Activated T-cell treated with anti-CD3 and anti-CD28 coated beads, Interleukin-2, amount 50 U/mL, for 24 hours (primary cell): ENCODE data around the gene ARL15.
A peak's percentile ranks its signal among the peaks of the same experiment; 100 is the strongest.
"Not testable (repeated sequence)": the region's sequence is repeated elsewhere in the genome, so short reads cannot be mapped to it uniquely, and the experiment has no call there.

Experiments
- DNase-seq: peaks from one replicate; pipeline ENCODE4 v3.0.0-alpha.2; 2020
- H3K27ac Mint-ChIP-seq: 2 replicates; pipeline ENCODE4 v1.8.0; 2020; ENCODE audit warnings: mild to moderate bottlenecking, mixed read lengths
- H3K27me3 Mint-ChIP-seq: 2 replicates; pipeline ENCODE4 v1.8.0; 2020; ENCODE audit warnings: mixed read lengths
- H3K36me3 Mint-ChIP-seq: 2 replicates; pipeline ENCODE4 v1.8.0; 2020; ENCODE audit warnings: low read depth, mixed read lengths
- H3K4me1 Mint-ChIP-seq: 2 replicates; pipeline ENCODE4 v1.8.0; 2020; ENCODE audit warnings: low read depth, mixed read lengths
- H3K4me3 Mint-ChIP-seq: 2 replicates; pipeline ENCODE4 v1.8.0; 2020; ENCODE audit warnings: mild to moderate bottlenecking, moderate library complexity, mixed read lengths
- H3K9me3 Mint-ChIP-seq: 2 replicates; pipeline ENCODE4 v1.8.0; 2020; ENCODE audit warnings: mixed read lengths

ARL15 gene

GRCh38 chr5:54310433-54311175 lies at the start of gene ARL15:
ARL15 (minus strand) TSS chr5:54310573.
- Mint-ChIP-seq H3K4me3 (peak within 1 kb of the TSS; percentile 95), H3K36me3 (peaks cover 14% of the 10 kb centered on the region), H3K4me1 (peaks cover 36% of the 10 kb centered on the region), H3K9me3 (no peaks in the 10 kb centered on the region), H3K27ac (peak within 1 kb of the TSS; percentile 95), H3K27me3 (peaks cover 6% of the 10 kb centered on the region)
- peak; percentile 96 for DNase-seq

GRCh38 chr5:54360089-54360488 lies 49.7 kb upstream of the ARL15 start:
- DNase-seq: no peak
- H3K4me3 Mint-ChIP-seq: no peak overlapping the region
- no peak overlapping the region for H3K27ac Mint-ChIP-seq
- H3K27me3 Mint-ChIP-seq: peaks cover 33% of the 10 kb centered on the region
- no peaks in the 10 kb centered on the region for H3K36me3 Mint-ChIP-seq
- no peaks in the 10 kb centered on the region for H3K4me1 Mint-ChIP-seq
- H3K9me3 Mint-ChIP-seq: peaks cover 5% of the 10 kb centered on the region

DNA sequence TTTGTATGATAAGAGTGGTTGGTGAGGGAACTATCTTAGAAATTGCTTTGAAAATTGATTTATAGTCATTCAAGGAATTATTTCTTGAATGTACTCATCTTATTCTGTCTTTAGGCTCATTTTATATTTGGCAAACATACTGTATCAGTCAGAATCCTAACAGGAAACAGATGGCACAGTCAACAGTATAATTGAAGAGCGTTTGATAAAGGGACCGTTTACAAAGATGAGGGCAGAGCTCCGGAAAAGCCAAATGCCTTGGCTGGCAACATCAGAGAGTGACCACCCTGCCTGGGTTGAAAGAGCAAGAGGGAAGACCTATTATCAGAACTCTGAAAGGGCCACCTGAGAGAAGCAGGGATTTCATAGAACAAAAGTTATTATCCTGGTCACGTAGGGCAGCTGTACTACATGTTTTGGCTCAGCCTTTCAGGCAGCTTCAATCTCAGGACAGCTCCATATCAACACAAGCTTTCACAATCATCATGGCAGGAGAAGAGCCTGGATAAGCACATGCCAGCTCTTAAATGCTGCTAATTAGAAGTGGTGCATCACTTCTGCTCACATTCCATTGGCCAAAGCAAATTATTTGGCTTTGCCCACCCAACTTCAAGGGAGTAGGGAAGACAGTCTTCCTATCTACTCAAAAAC lies 47.2 kb upstream of the ARL15 start:
- Mint-ChIP-seq H3K27ac (no peak overlapping the region), H3K9me3 (peaks cover 15% of the 10 kb centered on the region), H3K36me3 (peaks cover 2% of the 10 kb centered on the region), H3K27me3 (peaks cover 23% of the 10 kb centered on the region), H3K4me3 (no peak overlapping the region), H3K4me1 (no peaks in the 10 kb centered on the region)
- no peak for DNase-seq

DNA sequence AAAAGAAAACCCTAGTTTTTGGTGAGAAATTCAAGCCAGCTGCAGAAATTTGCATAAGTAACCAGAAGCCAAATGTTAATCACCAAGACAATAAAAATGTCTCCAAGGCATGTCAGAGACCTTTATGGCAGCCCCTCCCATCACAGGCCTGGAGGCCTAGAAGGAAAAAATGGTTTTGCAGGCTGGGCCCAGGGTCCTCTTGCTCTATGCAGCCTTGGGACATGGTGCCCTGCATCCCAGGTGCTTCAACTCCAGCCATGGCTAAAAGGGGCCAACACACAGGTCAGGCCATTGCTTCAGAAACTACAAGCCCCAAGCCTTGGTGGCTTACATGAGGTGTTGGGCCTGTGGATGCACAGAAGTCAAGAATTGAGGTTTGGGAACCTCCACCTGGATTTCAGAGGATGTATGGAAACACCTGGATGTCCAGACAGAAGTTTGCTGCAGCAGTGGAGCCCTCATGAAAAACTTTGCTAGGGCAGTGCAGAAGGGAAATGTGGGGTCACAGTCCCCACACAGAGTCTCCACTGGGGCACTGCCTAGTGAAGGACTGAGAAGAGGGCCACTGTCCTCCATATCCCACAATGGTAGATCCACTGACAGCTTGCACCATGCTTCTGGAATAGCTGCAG lies 43.7 kb upstream of the ARL15 start:
- not testable (repeated sequence) for H3K4me3 Mint-ChIP-seq, H3K27ac Mint-ChIP-seq, H3K4me1 Mint-ChIP-seq, DNase-seq, H3K36me3 Mint-ChIP-seq
- Mint-ChIP-seq H3K27me3 (peaks cover 17% of the 10 kb centered on the region), H3K9me3 (peaks cover 17% of the 10 kb centered on the region)

DNA sequence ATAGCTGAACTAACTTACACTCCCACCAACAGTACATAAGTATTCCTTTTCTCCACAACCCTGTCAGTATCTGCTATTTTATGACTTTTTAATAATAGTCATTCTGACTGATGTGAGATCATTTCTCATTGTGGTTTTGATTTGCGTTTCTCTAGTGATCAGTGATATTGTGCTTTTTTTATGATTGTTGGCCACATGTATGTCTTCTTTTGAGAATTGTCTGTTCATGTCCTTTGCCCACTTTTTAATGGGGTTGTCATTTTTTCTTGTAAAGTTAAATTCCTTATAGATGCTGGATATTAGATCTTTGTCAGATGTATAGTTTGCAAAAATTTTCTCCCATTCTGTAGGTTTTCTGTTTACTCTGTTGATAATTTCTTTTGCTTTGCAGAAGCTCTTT lies 42.2 kb upstream of the ARL15 start:
- peaks cover 17% of the 10 kb centered on the region for H3K9me3 Mint-ChIP-seq
- H3K36me3 Mint-ChIP-seq, H3K27ac Mint-ChIP-seq, DNase-seq, H3K4me3 Mint-ChIP-seq, H3K4me1 Mint-ChIP-seq: not testable (repeated sequence)
- H3K27me3 Mint-ChIP-seq: peaks cover 12% of the 10 kb centered on the region

GRCh38 chr5:54347221-54347865 lies 37.0 kb upstream of the ARL15 start:
- Mint-ChIP-seq H3K27ac (no peak overlapping the region), H3K9me3 (peaks cover 7% of the 10 kb centered on the region), H3K27me3 (peaks cover under 1% of the 10 kb centered on the region), H3K4me3 (no peak overlapping the region), H3K36me3 (no peaks in the 10 kb centered on the region), H3K4me1 (no peaks in the 10 kb centered on the region)
- no peak for DNase-seq

GRCh38 chr5:54344653-54345052 lies 34.3 kb upstream of the ARL15 start:
- no peaks in the 10 kb centered on the region for H3K36me3 Mint-ChIP-seq
- DNase-seq: no peak
- peaks cover 7% of the 10 kb centered on the region for H3K9me3 Mint-ChIP-seq
- no peaks in the 10 kb centered on the region for H3K4me1 Mint-ChIP-seq
- no peak overlapping the region for H3K4me3 Mint-ChIP-seq
- no peaks in the 10 kb centered on the region for H3K27me3 Mint-ChIP-seq
- no peak overlapping the region for H3K27ac Mint-ChIP-seq

DNA sequence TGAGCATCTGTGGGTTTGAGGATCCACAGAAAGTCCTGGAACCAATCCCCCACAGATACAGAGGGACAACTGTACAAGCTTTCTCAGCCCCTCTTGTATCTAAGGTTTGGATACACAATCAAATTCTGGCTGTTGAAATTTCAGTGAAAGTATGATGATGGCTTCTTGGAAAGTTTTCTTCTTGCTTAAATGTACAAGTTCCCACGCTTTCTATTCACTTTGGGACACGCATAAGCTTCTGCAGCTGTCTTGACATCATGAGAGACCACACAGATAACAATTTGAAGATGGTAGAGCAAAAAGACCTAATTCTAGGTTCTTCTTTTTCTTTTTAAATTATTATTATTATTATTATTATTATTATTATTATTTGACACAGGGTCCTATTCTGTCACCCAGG lies 31.6 kb upstream of the ARL15 start:
- Mint-ChIP-seq H3K36me3 (no peaks in the 10 kb centered on the region), H3K27ac (no peak overlapping the region), H3K4me3 (no peak overlapping the region), H3K4me1 (no peaks in the 10 kb centered on the region), H3K9me3 (peaks cover 16% of the 10 kb centered on the region), H3K27me3 (no peaks in the 10 kb centered on the region)
- no peak for DNase-seq

DNA sequence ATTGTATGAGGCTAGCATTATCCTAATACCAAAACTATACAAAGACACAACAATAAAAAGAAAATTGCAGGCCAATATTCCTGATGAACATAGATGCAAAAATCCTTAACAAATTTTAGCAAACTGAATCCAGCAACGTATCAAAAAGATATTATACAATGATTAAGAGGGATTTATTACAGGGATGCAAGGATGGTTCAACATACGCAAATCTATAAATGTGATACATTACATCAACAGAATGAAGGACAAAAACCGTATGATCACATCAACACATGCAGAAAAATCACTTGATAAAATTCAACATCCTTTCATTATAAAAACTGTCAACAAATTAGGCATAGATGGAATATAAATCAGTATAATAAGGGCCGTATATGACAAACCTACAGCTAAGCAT lies 27.1 kb upstream of the ARL15 start:
- no peak for DNase-seq
- H3K4me3 Mint-ChIP-seq: no peak overlapping the region
- no peak overlapping the region for H3K27ac Mint-ChIP-seq
- no peaks in the 10 kb centered on the region for H3K36me3 Mint-ChIP-seq
- H3K27me3 Mint-ChIP-seq: peaks cover 11% of the 10 kb centered on the region
- peaks cover 34% of the 10 kb centered on the region for H3K9me3 Mint-ChIP-seq
- H3K4me1 Mint-ChIP-seq: no peaks in the 10 kb centered on the region

DNA sequence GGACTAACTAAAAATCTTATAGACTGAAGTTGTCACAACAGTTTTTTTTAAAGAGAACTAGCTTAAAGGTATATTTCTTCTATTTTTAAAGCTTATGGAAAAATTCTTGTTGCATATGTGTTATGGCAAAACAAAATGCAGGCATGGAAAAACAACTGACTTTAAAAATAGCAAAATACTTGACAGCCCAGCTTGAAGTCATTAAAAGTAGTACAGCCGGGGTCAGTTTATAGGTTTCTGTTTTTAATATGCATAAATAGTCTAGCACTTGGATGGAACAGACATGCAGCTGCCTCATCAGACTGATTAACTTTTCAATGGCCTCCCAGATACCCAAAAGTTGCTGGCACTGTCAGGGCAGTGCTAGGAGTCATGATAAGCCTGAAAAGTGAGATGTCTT lies 22.3 kb upstream of the ARL15 start:
- peaks cover 26% of the 10 kb centered on the region for H3K9me3 Mint-ChIP-seq
- H3K4me3 Mint-ChIP-seq: no peak overlapping the region
- no peak for DNase-seq

GRCh38 chr5:54329731-54330709 lies 19.6 kb upstream of the ARL15 start:
- Mint-ChIP-seq H3K27me3 (peaks cover 47% of the 10 kb centered on the region), H3K9me3 (peaks cover 7% of the 10 kb centered on the region), H3K4me1 (no peaks in the 10 kb centered on the region), H3K27ac (no peak overlapping the region), H3K4me3 (no peak overlapping the region), H3K36me3 (no peaks in the 10 kb centered on the region)
- no peak for DNase-seq

More for the DNA sequence above, 22.3 kb upstream of the ARL15 start:
- Mint-ChIP-seq H3K27me3 (peaks cover 40% of the 10 kb centered on the region), H3K36me3 (no peaks in the 10 kb centered on the region), H3K27ac (no peak overlapping the region), H3K4me1 (no peaks in the 10 kb centered on the region)

GRCh38 chr5:54326662-54327270 lies 16.4 kb upstream of the ARL15 start:
- Mint-ChIP-seq H3K36me3 (no peaks in the 10 kb centered on the region), H3K27me3 (peaks cover 33% of the 10 kb centered on the region), H3K4me3 (no peak overlapping the region), H3K9me3 (no peaks in the 10 kb centered on the region), H3K27ac (no peak overlapping the region), H3K4me1 (no peaks in the 10 kb centered on the region)
- DNase-seq: no peak

- Mint-ChIP-seq H3K4me1 (no peaks in the 10 kb centered on the region), H3K36me3 (no peaks in the 10 kb centered on the region), H3K4me3 (no peak overlapping the region), H3K9me3 (no peaks in the 10 kb centered on the region), H3K27ac (no peak overlapping the region), H3K27me3 (peaks cover 31% of the 10 kb centered on the region)
- no peak for DNase-seq
These were observed 15.4 kb upstream of the ARL15 start for GRCh38 chr5:54325610-54326311.
